Gastrocnemius medialis (tissue), 4 donors: ENCODE measurements around the gene TBRG4. TPM values are rescaled to one million over a fixed set of nuclear protein-coding genes. Genes with fewer than 3 reads are reported as not detected.
A peak's percentile ranks its signal among the peaks of the same experiment; 100 is the strongest.

Experiments
- ATAC-seq, 2 donors: fragments of 150-250 bp; one replicate each; pipeline ENCODE4 v1.9.1; 2016
- DNase-seq, 2 donors: peaks; one replicate each; pipeline ENCODE4 v3.0.0-alpha.2; 2019
- H3K27ac ChIP-seq, 4 donors: fragments of 200-600 bp; sonication (generic); 1 replicate in 1 of 4; 2 replicates in 3 of 4; pipeline ENCODE4 v1.5.1; 2016 to 2018; ENCODE audit warnings: mild to moderate bottlenecking in 2 of 4, moderate library complexity in 1 of 4
- H3K27me3 ChIP-seq, 3 donors: fragments of 200-600 bp; sonication (generic) in 2 of 3; 1 replicate in 1 of 3; 2 replicates in 2 of 3; pipeline versions ENCODE4 v1.5.1 to v1.6.0; 2016 to 2019; ENCODE audit warnings: mild to moderate bottlenecking in 1 of 3, moderate library complexity in 1 of 3
- H3K36me3 ChIP-seq, 2 donors: fragments of 200-600 bp; sonication (generic) in 1 of 2; one replicate each; pipeline ENCODE4 v1.5.1; 2017 to 2018
- H3K4me1 ChIP-seq, 2 donors: fragments of 200-600 bp; sonication (generic) in 1 of 2; one replicate each; pipeline ENCODE4 v1.5.1; 2016 to 2017; ENCODE audit warnings: mild to moderate bottlenecking in 2 of 2
- H3K4me3 ChIP-seq, 4 donors: fragments of 200-600 bp; sonication (generic) in 3 of 4; 1 replicate in 1 of 4; 2 replicates in 3 of 4; pipeline ENCODE4 v1.5.1; 2016 to 2019; ENCODE audit warnings: mild to moderate bottlenecking in 2 of 4
- H3K9me3 ChIP-seq, 3 donors: fragments of 200-600 bp; sonication (generic) in 2 of 3; 1 replicate in 1 of 3; 2 replicates in 2 of 3; pipeline ENCODE4 v1.5.1; 2016 to 2019
- CTCF ChIP-seq, 5 experiments: fragments of 450-650 bp in 3 of 5; fragments of 200-600 bp in 2 of 5; sonication (generic) in 2 of 5; IDR thresholded peaks in 4 of 5; conservative IDR thresholded peaks in 1 of 5; 1 replicate in 4 of 5; 2 replicates in 1 of 5; pipeline ENCODE4 v1.5.1; 2016 to 2019; ENCODE audit warnings: antibody characterized with exemption in 5 of 5, mild to moderate bottlenecking in 3 of 5, moderate library complexity in 3 of 5
- POLR2A ChIP-seq, 2 donors: fragments of 450-650 bp; IDR thresholded peaks; one replicate each; pipeline ENCODE4 v1.6.1; 2017; ENCODE audit warnings: antibody characterized with exemption in 2 of 2, mild to moderate bottlenecking in 2 of 2, moderate library complexity in 2 of 2
- in situ Hi-C, 4 donors: fragments of 200-750 bp; cut with MboI; loops; one replicate each; pipeline versions ENCODE4 v1.15.0 to v1.8.0; 2017; ENCODE audit warnings: low sequenced_read_pairs in 4 of 4
- intact Hi-C: fragments of 100-400 bp; cut with DNase I; formaldehyde crosslinking; loops from one replicate; pipeline ENCODE4 v1.15.1; 2023; ENCODE audit warnings: low total_unique reads
- total RNA-seq, 4 donors: library from RNA; depleted of rRNA; stranded (reverse); fragments of >200 nt; gene quantifications; one replicate each; pipeline versions ENCODE4 v1.1.0 to v1.2.3, GENCODE V29; 2016

The TBRG4 gene
- total RNA-seq, 4 donors from 2014 or later: 74.3 to 105 (median 92.7) TPM

DNA sequence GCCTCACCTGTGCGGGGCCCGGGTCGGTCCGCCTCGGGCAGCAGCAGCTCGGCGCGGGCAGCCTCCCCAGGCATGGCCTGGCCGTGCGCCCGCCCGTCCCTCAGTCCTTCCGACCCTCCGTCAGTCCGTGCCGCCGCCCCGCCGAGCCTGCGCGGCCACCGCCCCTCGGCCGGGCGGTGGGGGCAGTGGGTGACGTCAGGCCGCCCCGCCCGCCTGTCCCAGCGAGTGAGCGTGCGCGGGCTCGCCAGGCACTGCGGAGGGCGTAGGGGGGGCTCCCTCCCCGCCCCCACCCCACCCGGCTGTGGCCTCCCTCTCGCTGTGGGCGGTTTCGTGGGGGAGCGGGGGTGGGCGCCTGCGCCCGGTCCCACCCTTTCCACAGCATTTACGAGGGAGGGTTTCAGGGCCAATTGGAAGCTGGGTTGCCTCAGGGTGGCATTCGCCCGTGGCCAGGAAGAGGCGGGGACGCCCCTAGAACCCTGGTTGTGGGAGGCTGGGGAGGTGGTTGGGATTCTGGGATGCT lies 22.6 kb downstream of the TBRG4 start, which contains the start of gene NACAD:
Gene NACAD, minus strand, starts transcription at position 149 of the 520 bp plus-strand sequence. Its CDS starts 75 bp downstream, at position 74.
- Histone ChIP-seq H3K27me3 (peaks cover 0 to 4% (median 0%) of the 10 kb centered on the region in 3 donors), H3K36me3 (no peaks in the 10 kb centered on the region), H3K4me3 (peak within 1 kb of the TSS; percentile 60 to 74 (median 65)), H3K9me3 (no peaks in the 10 kb centered on the region), H3K4me1 (no peaks in the 10 kb centered on the region), H3K27ac (peak within 1 kb of the TSS; percentile 36 to 54 (median 47))
- intact Hi-C loops (loop anchor here (1.0 kb wide), 1 partner anchor 23 kb away; no protein-coding TSS in a partner anchor), in situ Hi-C loops (no loop called here)
- DNase-seq: no peak
- TF ChIP-seq CTCF (IDR thresholded peaks at IDR 0.05 in 4 of 5, conservative IDR thresholded peaks at IDR 0.05 in 1 of 5): no peak
- TF ChIP-seq POLR2A (IDR thresholded peaks at IDR 0.05): no peak
- ATAC-seq: peak; percentile 34 to 49

GRCh38 chr7:45088146-45088701 lies 23.3 kb downstream of the TBRG4 start:
- Histone ChIP-seq H3K4me1 (no peaks in the 10 kb centered on the region), H3K9me3 (no peaks in the 10 kb centered on the region), H3K36me3 (no peaks in the 10 kb centered on the region), H3K27ac (peak overlapping the region; percentile 36 to 54 (median 47)), H3K27me3 (peaks cover 0 to 4% (median 0%) of the 10 kb centered on the region in 3 donors), H3K4me3 (peak overlapping the region; percentile 60 to 74 (median 65))
- in situ Hi-C loops (no loop called here), intact Hi-C loops (loop anchor here (1.0 kb wide), 1 partner anchor 24 kb away; no protein-coding TSS in a partner anchor)
- DNase-seq: no peak
- no peak for ATAC-seq
- TF ChIP-seq CTCF (IDR thresholded peaks at IDR 0.05 in 4 of 5, conservative IDR thresholded peaks at IDR 0.05 in 1 of 5): no peak
- TF ChIP-seq POLR2A (IDR thresholded peaks at IDR 0.05): no peak

DNA sequence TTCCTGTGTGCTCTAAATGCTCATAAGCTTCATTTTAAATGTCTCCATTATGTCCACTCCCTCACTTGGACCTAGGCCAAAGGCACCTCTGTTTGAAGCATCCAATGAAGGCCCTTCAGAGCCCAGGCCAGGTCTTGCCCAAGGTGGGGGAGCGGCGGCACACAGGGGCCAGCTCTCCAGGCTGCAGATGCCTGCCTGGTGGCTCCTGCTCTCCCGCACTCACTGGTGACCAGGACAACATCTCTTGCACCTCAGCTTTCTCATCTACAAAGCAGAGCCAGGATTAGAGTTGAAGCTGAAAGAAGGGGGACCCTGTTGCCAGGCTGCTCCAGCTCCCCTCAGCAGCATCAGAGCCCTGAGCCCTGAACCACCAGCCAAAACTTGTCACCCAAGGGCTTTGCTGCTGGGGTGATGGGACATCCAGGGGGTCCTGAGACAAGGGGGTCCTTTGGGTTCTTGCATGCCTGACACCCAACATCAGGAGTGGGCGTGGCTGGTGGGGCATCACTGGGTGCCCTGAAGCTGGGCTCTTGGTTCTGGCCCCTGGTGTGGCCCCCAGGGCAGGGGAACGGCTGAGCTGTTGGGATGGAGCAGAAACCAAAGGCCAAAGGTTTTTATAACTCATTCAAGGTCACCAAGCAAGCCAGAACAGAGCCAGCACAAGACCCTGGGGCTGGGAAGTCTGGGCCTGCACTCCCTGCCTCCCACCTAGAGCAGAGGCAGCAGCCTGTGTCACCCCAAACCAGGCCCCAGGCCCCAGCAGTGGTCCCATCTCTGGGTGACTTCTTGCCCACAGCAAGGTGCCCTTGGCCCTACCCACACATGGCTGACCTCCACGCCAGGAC lies 24.0 kb downstream of the TBRG4 start:
- Histone ChIP-seq H3K9me3 (no peaks in the 10 kb centered on the region), H3K4me3 (no peak overlapping the region), H3K27ac (peak overlapping the region in 1 of 4 donors; percentile 54), H3K4me1 (no peaks in the 10 kb centered on the region), H3K27me3 (peaks cover 0 to 4% (median 0%) of the 10 kb centered on the region in 3 donors), H3K36me3 (no peaks in the 10 kb centered on the region)
- in situ Hi-C loops: no loop called here
- intact Hi-C loops: loop anchor here (1.0 kb wide), 1 partner anchor 25 kb away; no protein-coding TSS in a partner anchor
- no peak for DNase-seq
- TF ChIP-seq CTCF (IDR thresholded peaks at IDR 0.05 in 4 of 5, conservative IDR thresholded peaks at IDR 0.05 in 1 of 5) (no peak), POLR2A (IDR thresholded peaks at IDR 0.05) (no peak)
- no peak for ATAC-seq

DNA sequence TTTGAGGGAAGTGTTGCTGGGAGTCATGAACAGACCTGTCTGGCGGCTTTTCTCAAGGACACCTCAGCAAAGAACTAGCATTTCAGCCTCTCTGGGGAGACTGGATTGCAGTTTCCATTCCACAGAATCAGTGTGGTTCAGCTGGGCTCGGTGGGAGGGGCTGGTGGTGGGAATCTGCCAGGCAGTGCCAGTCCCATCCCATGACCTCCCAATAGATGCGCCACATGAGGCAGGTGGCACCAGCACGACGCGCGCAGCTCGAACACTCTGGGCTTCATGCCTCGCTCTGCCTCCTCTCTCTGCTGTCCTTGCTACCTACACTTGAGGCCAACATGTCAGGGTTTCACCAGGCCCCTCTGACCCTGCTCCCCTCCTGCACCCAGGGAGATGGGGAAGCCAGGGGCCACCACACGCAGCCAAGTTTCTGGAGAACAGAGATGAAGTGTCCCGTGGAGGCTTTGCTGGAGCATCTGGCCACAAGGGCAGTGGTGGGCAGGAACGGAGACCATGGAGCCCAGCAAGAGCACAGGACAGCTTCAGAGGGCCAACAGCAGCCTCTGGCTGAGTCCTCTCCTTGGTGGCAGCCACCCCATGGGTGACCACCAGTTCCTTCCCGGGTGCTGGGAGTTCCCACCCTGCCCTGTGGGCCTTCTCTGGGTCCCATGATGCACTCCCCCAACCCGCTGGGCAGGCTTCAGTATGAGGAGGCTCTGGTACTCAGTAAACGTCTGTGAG lies 25.0 kb downstream of the TBRG4 start:
- peaks cover 0 to 4% (median 0%) of the 10 kb centered on the region in 3 donors for H3K27me3 ChIP-seq
- TF ChIP-seq CTCF (IDR thresholded peaks at IDR 0.05 in 4 of 5, conservative IDR thresholded peaks at IDR 0.05 in 1 of 5) (no peak), POLR2A (IDR thresholded peaks at IDR 0.05) (no peak)
- H3K27ac ChIP-seq: no peak overlapping the region
- no peak overlapping the region for H3K4me3 ChIP-seq
- intact Hi-C loops: no loop called here
- H3K9me3 ChIP-seq: no peaks in the 10 kb centered on the region
- H3K36me3 ChIP-seq: no peaks in the 10 kb centered on the region
- in situ Hi-C loops: no loop called here
- no peaks in the 10 kb centered on the region for H3K4me1 ChIP-seq
- no peak for ATAC-seq
- DNase-seq: no peak
